RCC 7860 (cell line): ENCODE measurements around the gene SERTM2.
"Not testable (repeated sequence)": the region's sequence is repeated elsewhere in the genome, so short reads cannot be mapped to it uniquely, and the experiment has no call there.

Source experiments
- DNase-seq: peaks from one replicate; pipeline ENCODE4 v3.0.0-alpha.2; 2015; ENCODE audit warnings: low spot score
- FAIRE-seq: peaks from 2 replicates; lab custom pipeline; 2012; peaks lifted over from hg19 to GRCh38; lab: Jason Lieb, UNC

Gene SERTM2

GRCh38 chrX:111511477-111511876 lies at the start of gene SERTM2:
Gene SERTM2, plus strand, starts transcription at chrX:111511645. Its CDS starts 7,213 bp downstream, at chrX:111518858.
- DNase-seq: peak; percentile 32
- peak; percentile 90 for FAIRE-seq

DNA sequence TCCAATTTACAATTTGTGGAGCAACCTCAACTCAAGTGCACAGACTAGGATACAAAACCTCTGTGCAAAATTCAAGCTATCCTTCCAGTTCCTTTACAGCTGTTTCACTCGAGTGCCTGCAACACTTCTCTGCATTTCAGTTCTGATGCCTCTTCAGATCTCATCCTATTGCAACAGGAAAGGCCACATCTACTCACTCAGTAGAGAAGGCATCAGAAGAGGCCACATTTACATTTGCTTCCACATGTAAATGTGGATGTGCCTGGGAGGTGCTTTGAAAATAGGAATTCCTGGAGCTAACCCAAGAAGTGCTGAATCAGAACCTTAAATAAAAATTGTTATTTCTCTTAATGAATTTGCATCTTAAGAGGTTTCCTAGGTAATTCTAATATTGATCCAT lies 45.8 kb upstream of the SERTM2 start:
- DNase-seq (no peak), FAIRE-seq (no peak)

GRCh38 chrX:111467896-111468295 lies 43.5 kb upstream of the SERTM2 start:
- no peak for DNase-seq
- no peak for FAIRE-seq

GRCh38 chrX:111470681-111471403 lies 40.6 kb upstream of the SERTM2 start:
- DNase-seq: no peak
- FAIRE-seq: no peak

DNA sequence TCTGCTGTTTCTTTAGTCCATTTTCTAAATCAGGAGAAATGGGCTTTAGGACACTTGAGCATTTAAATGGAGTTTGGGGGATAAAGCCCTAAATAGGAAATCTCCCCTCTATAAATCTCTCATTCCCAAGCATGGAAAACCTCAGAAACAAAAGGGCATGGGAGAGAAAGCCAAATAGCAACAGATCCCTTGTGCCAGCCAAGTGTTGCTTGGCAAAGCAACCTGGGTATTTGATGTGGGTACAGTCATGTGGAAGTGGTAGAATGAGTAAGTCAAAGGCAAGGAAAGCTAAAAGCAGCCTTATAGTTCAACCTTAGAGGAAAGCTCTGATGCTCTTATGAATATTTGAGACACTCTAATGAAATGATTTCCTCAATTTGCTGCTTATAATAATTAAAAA lies 29.5 kb upstream of the SERTM2 start:
- DNase-seq: no peak
- FAIRE-seq: peak; percentile 44

DNA sequence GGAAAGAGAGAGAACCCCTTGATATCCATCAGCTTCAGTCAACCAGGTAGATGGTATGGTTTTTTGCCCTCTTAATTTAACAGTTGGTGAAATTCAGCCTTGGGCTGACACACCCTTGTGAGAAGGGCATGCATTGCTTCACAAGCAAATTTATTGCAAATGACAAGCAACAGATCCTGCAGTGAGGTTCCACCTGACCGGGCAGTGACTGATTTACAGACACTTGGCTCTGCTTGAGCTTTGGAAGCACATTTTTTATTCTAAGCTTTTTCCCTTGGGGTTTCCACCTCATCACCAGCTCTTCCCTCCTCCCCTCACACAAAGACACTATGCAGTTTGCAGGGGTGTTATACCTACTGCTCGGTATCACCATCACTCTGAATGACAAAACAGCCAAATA lies 28.3 kb upstream of the SERTM2 start:
- FAIRE-seq: peak; percentile 96
- peak; percentile 54 for DNase-seq

- FAIRE-seq (peak; percentile 92), DNase-seq (peak; percentile 46)
Observed at GRCh38 chrX:111483881-111484280, 27.6 kb upstream of the SERTM2 start.

- DNase-seq (no peak), FAIRE-seq (no peak)
Observed at GRCh38 chrX:111490688-111491087, 20.8 kb upstream of the SERTM2 start.

DNA sequence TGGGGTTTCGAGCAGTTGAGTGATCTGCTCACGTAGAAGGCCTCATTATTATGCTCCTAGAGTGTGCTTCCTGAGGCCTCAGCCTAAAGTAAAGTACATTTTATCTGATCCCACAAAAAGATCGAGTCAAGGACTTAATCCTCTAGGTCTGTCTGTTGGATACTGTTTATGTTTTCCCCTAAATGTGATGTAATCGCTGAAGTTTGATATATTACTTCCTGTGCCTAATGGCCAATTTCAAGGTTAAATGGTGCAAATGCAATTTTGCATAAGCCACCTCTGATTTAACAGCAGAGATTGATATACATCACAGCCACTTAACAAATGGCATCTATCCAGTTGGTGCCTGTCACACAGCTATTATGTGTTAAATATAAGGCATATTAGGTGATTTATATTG lies 19.4 kb upstream of the SERTM2 start:
- DNase-seq (no peak), FAIRE-seq (no peak)

- no peak for FAIRE-seq
- DNase-seq: no peak
Observed at GRCh38 chrX:111498538-111499103, 12.8 kb upstream of the SERTM2 start.

- no peak for FAIRE-seq
- DNase-seq: no peak
Observed at GRCh38 chrX:111503485-111503993, 7.9 kb upstream of the SERTM2 start.

DNA sequence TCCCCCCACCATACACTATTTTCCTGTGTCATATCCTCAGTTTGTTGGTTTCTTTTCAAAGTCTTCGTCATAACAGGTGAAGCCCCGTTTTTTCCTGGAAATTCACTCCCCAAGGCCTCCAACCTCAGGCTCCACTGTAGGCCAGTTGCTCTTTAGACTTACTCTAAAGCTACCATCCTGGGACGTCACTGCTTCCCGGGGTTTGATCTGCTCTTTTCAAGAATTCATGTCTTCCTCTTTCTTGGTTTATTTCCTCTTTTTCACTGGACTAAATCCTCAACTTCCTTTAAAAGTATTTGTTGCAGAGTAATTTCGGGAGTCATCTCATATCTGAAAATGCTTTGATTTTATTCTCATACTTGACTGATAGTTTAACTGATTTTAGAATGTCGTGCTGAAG lies 6.5 kb upstream of the SERTM2 start:
- DNase-seq (no peak), FAIRE-seq (no peak)

DNA sequence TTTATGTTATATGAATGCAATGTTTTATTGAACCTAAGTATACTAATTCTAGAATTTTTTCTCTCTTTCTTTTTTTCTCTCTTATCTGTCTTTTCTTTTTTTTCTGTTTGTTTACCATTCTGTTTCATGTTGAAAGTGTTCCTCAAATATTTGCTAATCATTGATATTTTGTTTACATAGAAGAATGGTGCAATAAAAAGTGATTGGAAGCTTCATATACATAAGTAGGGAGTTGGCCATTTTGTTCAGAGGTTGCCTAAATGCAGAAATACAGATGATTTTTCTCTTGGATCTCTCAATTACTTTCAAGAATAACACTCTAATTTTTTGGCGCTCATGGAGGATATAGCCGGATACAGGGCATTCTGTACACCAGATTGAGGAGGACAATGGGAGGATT lies 5.7 kb upstream of the SERTM2 start:
- no peak for DNase-seq
- FAIRE-seq: no peak

DNA sequence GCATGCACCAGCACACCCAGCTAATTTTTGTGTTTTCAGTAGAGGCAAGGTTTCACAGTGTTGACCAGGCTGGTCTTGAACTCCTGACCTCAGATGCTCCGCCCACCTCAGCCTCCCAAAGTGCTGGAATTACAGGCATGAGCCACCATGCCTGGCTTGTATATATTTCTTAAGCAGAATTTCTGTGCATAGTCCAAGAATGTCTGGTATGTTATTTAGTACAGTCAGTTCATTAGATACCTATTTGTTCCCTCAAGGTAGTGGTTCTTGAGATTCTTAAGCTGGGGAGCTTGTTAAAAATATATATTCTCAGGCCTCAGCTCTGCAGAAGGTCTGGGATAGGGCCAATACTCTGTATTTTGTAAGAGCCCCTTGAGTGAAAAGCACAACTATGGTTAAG lies 4.6 kb upstream of the SERTM2 start:
- FAIRE-seq (no peak), DNase-seq (no peak)

DNA sequence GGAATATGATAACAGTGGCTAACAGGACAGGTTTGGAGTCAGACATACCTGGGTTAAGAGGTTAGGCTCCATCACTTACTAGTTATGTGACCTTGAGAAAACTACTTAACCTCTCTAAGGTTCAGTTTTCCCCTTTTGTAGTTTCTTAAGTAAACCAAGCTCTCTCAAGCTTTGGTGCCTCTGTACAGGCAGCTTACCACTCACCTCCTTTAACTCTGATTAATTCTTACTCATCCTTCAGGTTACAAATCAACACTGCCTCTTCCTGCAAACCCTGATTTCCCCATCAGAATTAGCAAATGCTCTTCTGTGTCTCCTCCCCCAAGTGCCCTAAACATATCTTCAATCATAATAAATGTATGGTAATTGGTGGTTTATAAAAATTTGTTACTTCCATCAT lies 3.5 kb upstream of the SERTM2 start:
- FAIRE-seq (peak; percentile 93), DNase-seq (peak; percentile 34)

DNA sequence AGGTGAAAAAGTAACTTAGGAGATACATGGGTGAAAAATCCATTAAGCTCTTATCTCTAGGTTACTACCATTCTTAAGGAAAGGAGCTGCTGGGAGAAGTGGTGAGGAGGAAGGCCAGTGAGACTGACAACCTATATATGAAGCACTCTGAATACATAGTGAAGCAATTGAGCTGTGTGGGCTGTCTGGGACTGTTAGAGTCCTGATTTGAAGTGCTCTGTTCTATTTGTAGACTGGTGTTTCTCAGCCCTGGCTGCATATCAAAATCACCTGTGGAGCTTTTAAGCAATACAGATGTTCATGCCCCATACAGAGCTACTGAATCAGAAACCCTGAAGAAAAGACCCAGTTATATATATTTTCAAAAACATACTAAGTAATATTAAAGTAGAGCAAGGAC lies 3.9 kb downstream of the SERTM2 start:
- FAIRE-seq (no peak), DNase-seq (no peak)

GRCh38 chrX:111518667-111519066 lies 7.2 kb downstream of the SERTM2 start:
- DNase-seq: no peak
- no peak for FAIRE-seq

DNA sequence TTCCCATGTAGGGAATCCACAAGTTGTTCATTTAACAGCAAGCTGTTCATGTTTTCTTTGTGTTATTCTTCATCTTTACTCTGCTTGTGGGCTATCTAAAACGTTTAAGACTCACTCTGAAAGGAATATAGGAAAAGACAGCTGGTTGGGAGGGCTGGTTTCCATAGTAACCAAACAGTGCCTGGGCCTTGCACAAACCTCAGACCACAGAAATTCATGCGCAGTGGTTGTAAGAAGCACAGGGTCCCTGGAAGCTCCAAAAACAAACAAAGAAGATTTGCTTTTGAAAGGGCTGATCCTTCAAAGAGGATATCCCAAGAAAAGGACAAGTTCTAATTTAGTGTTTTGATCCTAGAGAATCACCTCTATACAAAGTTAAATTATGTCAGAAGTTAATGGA lies 7.8 kb downstream of the SERTM2 start:
- no peak for FAIRE-seq
- DNase-seq: peak; percentile 5

DNA sequence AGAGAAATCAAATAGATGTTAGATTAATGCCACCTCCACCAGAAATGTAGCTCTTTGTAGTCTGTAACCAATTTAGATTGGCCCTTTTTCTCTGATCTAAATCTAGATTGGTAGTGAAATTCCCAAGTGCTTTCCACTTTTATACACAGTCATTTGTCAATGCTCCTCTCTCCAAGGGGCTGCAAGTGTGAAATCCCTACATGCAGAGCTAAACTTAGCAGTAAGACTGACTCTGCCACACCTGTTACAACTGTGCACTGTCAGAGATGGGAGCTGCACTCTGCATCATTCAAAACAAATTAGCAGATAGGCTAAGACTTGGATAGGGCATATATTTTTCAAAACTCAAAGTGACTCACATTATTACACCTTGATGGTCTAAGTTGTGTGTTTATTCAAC lies 9.1 kb downstream of the SERTM2 start:
- FAIRE-seq: no peak
- DNase-seq: no peak

DNA sequence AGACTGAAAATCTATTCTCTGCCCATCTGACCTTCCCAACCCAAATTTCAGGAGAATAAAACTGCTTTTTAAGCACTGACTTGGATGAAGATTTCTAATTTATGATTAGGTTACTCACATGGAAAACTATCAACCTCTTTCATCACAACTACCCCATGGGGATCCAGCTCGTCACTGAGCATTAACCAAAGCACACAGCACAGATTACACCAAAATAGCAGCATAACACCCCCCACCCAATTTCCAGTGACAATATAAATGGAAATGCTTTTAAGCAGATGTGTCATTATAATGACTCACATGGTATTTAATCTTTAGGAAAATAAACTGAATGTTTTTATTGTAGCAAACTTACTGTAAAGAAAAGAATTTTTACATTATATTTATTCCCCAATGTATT lies 9.7 kb downstream of the SERTM2 start:
- DNase-seq: no peak
- no peak for FAIRE-seq

DNA sequence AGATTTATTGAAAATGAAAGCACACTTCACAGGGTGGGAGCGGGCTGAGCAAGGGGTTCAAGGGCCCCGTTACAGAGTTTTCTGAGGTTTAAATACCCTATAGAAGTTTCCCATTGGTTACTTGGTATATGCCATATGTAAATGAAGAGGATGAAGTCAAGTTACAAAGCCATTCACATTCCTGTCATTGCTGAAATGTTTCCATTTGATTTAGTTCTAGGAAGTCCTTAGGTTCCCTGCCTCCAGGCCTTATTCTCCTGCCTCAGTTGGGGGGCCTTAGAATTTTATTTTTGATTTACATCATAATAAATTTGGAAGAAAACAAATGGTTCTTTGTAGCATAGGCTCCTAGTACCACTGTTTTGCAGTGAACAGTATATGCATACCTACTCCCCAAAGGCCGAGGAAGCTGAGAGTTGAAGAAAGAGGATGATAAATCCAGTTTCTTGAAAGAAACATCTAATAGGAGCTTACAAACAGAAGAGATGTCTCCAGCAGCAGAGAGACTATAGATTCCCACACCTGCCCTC lies 31.8 kb downstream of the SERTM2 start:
- DNase-seq (no peak), FAIRE-seq (no peak)

- not testable (repeated sequence) for FAIRE-seq, DNase-seq
Observed at GRCh38 chrX:111549235-111549634, 37.8 kb downstream of the SERTM2 start.
